Nephron (organoid): ENCODE results near the gene EDNRB.
A peak's percentile ranks its signal among the peaks of the same experiment; 100 is the strongest.

Source experiments
- H3K27ac Mint-ChIP-seq, 3 experiments: 2 replicates each; pipeline ENCODE4 v1.8.0; 2020; ENCODE audit warnings: mixed read lengths in 3 of 3, mild to moderate bottlenecking in 2 of 3, moderate library complexity in 1 of 3
- H3K27me3 Mint-ChIP-seq: 2 replicates; pipeline ENCODE4 v1.8.0; 2021; ENCODE audit warnings: low read depth, mild to moderate bottlenecking, moderate library complexity, mixed read lengths
- H3K36me3 Mint-ChIP-seq: 2 replicates; pipeline ENCODE4 v1.8.0; 2020; ENCODE audit warnings: low read depth, mixed read lengths
- H3K4me1 Mint-ChIP-seq: 2 replicates; pipeline ENCODE4 v1.8.0; 2020; ENCODE audit warnings: mixed read lengths
- H3K4me3 Mint-ChIP-seq, 3 experiments: 2 replicates each; pipeline ENCODE4 v1.8.0; 2020; ENCODE audit warnings: mild to moderate bottlenecking in 3 of 3, mixed read lengths in 3 of 3, moderate library complexity in 2 of 3
- H3K9me3 Mint-ChIP-seq: 2 replicates; pipeline ENCODE4 v1.8.0; 2020; ENCODE audit warnings: mixed read lengths
- TF ChIP-seq, protein P1 (sequence below), 3 experiments: fragments of 200-600 bp; sonication (generic); IDR thresholded peaks; one replicate each; pipeline ENCODE4 v1.5.0; 2021; ENCODE audit warnings: antibody characterized with exemption in 3 of 3; ENCODE audit not compliant: unreplicated experiment in 3 of 3

The EDNRB gene

DNA sequence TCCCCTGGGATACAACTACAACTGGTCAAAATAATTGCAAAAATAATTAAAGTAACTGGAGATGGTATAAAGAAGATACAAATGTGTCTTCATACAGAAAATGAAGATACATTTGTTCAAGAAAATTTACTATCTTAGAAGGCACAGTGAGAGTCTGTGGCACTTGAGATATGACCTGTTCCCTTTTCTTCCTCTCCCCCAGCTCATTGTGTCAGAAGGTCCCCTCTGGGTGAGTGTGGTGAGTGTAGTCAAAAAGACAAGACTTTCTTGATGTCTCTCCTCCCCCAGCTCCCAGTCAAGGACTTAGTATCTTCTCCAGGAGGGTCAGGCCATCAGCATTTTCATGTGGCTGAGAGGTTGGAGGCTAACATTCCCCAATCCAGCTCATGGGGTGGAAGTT is 51.7 kb downstream of the EDNRB start:
- H3K27me3 Mint-ChIP-seq = no peaks in the 10 kb centered on the region
- H3K4me3 Mint-ChIP-seq = no peak overlapping the region
- no peak overlapping the region for H3K27ac Mint-ChIP-seq
- peaks cover 15% of the 10 kb centered on the region for H3K9me3 Mint-ChIP-seq
- no peaks in the 10 kb centered on the region for H3K36me3 Mint-ChIP-seq
- TF ChIP-seq, protein P1, sequence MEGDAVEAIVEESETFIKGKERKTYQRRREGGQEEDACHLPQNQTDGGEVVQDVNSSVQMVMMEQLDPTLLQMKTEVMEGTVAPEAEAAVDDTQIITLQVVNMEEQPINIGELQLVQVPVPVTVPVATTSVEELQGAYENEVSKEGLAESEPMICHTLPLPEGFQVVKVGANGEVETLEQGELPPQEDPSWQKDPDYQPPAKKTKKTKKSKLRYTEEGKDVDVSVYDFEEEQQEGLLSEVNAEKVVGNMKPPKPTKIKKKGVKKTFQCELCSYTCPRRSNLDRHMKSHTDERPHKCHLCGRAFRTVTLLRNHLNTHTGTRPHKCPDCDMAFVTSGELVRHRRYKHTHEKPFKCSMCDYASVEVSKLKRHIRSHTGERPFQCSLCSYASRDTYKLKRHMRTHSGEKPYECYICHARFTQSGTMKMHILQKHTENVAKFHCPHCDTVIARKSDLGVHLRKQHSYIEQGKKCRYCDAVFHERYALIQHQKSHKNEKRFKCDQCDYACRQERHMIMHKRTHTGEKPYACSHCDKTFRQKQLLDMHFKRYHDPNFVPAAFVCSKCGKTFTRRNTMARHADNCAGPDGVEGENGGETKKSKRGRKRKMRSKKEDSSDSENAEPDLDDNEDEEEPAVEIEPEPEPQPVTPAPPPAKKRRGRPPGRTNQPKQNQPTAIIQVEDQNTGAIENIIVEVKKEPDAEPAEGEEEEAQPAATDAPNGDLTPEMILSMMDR (IDR thresholded peaks at IDR 0.05; ENCODE audit: unreplicated experiment in 3 of 3) = no peak
- H3K4me1 Mint-ChIP-seq = peaks cover 14% of the 10 kb centered on the region

DNA sequence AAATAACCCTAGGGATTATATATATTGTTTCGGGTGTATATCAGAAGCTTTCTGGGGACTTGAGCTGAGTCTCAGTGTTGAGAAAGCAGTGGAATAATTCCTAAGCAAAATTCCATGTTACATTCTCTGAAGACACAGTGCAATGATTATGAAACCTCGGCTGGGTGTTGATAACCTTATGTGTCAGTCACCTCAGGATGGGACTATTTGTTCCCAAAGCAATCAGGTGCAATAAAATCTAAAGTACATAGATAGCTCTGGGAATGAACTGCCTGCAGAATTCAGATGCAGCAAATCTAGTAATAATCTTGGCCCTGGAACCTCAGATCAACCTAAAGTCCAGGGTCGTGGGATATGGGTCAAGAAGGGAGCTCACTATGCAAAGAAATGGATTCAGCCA is 53.0 kb downstream of the EDNRB start:
- Mint-ChIP-seq H3K4me3 (no peak overlapping the region), H3K27ac (peak overlapping the region in 1 of 3 experiments; percentile 45)

DNA sequence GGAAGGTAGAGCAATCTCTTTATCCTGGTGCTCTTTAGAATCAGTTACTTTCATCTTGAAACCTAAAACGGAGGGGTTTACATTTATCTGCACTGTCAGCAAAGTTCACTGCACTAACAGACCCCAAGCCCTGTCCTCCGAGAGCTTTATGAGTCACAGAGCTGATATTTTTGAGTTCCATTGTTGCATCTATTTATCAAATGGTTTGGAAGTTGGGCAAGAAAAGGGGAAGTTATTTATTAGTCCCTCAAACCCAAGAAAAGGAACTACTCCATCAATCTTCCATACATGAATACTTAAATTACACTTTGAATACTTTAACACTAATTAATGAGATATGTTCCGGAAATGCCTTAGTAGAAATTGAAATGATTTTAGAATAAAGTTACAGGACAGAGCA is 55.5 kb downstream of the EDNRB start:
- Mint-ChIP-seq H3K36me3 (no peaks in the 10 kb centered on the region), H3K27me3 (no peaks in the 10 kb centered on the region), H3K4me1 (peaks cover 44% of the 10 kb centered on the region), H3K9me3 (peaks cover 10% of the 10 kb centered on the region), H3K4me3 (no peak overlapping the region), H3K27ac (peak overlapping the region; percentile 71 to 87 (median 85))
- TF ChIP-seq, protein P1 (IDR thresholded peaks at IDR 0.05; ENCODE audit: unreplicated experiment in 3 of 3) = no peak

More for the DNA sequence above, 53.0 kb downstream of the EDNRB start:
- H3K27me3 Mint-ChIP-seq = no peaks in the 10 kb centered on the region
- peaks cover 15% of the 10 kb centered on the region for H3K9me3 Mint-ChIP-seq
- peaks cover 26% of the 10 kb centered on the region for H3K4me1 Mint-ChIP-seq
- H3K36me3 Mint-ChIP-seq = no peaks in the 10 kb centered on the region
- TF ChIP-seq, protein P1 (IDR thresholded peaks at IDR 0.05; ENCODE audit: unreplicated experiment in 3 of 3) = no peak

DNA sequence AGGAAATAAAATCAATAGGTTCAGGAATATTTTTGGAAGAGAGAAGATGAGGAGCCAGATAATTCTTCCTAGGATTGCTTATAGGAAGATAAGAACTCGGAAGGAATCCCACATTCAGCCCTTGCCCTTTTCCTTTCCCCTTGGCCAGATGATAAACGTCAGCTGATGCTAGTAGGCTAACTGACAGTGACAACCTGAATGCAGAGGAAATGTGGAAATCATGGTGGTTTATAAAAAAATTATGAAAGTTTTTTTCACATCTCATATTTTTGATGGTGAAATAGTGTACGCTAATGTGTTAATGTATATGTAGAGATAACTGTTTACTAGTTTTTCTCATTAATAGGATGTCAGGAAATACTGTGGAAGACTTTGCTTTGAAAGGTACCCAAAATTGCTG is 56.9 kb downstream of the EDNRB start:
- Mint-ChIP-seq H3K4me3 (no peak overlapping the region), H3K4me1 (peaks cover 44% of the 10 kb centered on the region), H3K36me3 (no peaks in the 10 kb centered on the region), H3K9me3 (peaks cover 1% of the 10 kb centered on the region), H3K27ac (peak overlapping the region; percentile 98 to 100 (median 99)), H3K27me3 (no peaks in the 10 kb centered on the region)
- TF ChIP-seq, protein P1 (IDR thresholded peaks at IDR 0.05; ENCODE audit: unreplicated experiment in 3 of 3) = no peak

DNA sequence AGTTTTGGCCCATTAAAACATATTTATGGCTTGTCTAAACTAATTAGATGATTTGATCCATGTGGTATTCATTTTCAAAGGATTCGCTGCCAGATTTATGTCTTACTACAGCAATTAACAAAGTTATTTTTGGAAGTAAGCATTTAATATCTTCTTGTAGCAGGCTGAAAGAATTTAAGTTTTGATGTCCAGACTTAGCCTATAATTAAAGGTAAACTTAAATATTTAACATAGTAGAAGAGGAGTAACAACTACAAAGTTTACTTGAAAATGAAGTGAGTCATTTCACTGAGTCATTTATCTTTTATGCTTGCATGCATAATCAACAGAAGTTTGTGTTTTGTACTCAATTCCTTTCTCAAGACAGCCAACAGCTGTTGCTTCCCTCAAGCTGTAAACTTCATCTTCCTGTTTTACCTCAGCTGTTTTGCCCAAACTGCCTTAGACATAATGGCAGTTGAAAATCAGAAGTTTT is 58.1 kb downstream of the EDNRB start:
- no peaks in the 10 kb centered on the region for H3K27me3 Mint-ChIP-seq
- H3K4me3 Mint-ChIP-seq = no peak overlapping the region
- peaks cover 44% of the 10 kb centered on the region for H3K4me1 Mint-ChIP-seq
- H3K9me3 Mint-ChIP-seq = no peaks in the 10 kb centered on the region
- TF ChIP-seq, protein P1 (IDR thresholded peaks at IDR 0.05; ENCODE audit: unreplicated experiment in 3 of 3) = no peak
- H3K27ac Mint-ChIP-seq = peak overlapping the region; percentile 98 to 100 (median 99)
- no peaks in the 10 kb centered on the region for H3K36me3 Mint-ChIP-seq

DNA sequence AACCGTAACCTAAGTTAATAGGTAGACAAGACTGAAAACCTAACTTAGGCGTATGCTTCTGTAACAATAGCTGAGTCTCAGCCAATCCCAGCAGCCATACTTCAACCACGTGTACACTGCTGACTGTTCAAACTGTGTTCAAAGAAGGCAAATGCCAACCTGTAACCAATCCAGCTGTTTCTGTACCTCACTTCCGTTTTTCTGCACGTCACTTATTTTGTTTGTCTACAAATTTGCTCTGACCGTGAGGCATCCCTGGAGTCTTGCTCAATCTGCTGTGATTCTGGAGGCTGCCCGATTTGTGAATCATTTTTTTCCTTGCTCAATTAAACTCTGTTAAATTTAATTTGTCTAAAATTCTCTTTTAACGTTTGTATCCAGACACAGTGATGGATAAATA is 59.2 kb downstream of the EDNRB start:
- Mint-ChIP-seq H3K9me3 (no peaks in the 10 kb centered on the region), H3K36me3 (no peaks in the 10 kb centered on the region), H3K27ac (peak overlapping the region; percentile 98 to 100 (median 99)), H3K4me3 (no peak overlapping the region), H3K4me1 (peaks cover 44% of the 10 kb centered on the region), H3K27me3 (no peaks in the 10 kb centered on the region)
- TF ChIP-seq, protein P1 (IDR thresholded peaks at IDR 0.05; ENCODE audit: unreplicated experiment in 3 of 3) = no peak
